ENCODE measurements around the gene AKT1.
"Not testable (repeated sequence)": the region's sequence is repeated elsewhere in the genome, so short reads cannot be mapped to it uniquely, and the experiment has no call there.

AKT1 gene

DNA sequence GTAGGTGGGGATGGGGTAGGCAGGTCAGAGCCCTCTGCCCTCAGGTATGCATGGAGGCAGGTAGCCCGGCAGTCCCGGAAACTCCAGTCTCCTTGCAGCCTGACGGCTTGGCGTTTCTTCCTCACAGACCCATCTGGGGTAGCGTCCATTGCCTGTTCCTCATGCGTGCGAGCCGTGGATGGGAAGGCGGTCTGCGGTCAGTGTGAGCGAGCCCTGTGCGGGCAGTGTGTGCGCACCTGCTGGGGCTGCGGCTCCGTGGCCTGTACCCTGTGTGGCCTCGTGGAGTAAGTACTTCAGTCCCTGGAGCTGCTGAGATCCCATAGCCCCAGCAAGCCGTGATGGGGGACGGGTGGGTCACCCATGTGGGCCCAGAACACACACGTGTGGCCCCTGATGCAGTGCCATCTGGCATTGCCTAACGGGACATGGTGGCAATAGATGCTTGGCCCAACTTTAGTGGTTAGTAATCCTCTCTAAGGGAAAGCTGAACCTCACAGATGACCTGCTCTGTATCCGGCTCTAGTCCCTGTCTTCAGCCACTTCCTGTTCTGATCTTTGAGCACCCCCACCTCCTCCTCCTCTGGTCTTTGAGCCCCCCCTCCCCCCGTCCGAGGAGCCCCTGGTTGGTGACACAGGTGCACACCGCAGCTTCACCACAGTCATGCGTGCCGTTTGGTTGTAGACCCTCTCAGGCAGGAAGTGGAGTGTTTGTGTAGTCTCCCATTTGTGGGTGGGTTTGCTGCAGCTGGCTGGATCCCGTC, 38.9 kb downstream of the AKT1 start:
- Histone ChIP-seq H3K4me1 (ENCODE audit: insufficient read depth, low read length) (peaks cover 12% of the 10 kb centered on the region), H3K36me3 (ENCODE audit: insufficient read depth, low read length) (no peaks in the 10 kb centered on the region; the same call in 1 of the 2 replicates), H3K9ac (ENCODE audit: low read depth, low read length) (no peak overlapping the region), H3K9me3 (ENCODE audit: control insufficient read depth, insufficient read depth, low read length) (no peaks in the 10 kb centered on the region)

DNA sequence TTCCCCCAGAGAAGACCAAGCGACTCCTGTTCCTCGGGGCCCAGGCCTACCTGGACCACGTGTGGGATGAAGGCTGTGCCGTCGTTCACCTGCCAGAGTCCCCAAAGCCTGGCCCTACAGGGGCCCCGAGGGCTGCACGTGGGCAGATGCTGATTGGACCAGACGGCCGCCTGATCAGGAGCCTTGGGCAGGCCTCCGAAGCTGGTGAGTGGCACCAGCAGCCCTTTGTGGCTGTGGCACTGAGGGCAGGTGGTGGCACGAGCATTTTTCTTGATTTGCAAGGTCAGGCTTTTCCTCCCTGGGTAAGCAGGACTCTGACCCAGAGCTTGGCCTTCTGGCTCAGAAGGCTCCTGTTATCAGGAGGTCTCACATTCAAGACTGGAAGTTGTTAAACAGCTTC, 39.9 kb downstream of the AKT1 start:
- Histone ChIP-seq H3K9ac (ENCODE audit: low read depth, low read length) (no peak overlapping the region), H3K36me3 (ENCODE audit: insufficient read depth, low read length) (no peaks in the 10 kb centered on the region; the same call in 1 of the 2 replicates), H3K9me3 (ENCODE audit: control insufficient read depth, insufficient read depth, low read length) (no peaks in the 10 kb centered on the region), H3K4me1 (ENCODE audit: insufficient read depth, low read length) (peaks cover 5% of the 10 kb centered on the region)

DNA sequence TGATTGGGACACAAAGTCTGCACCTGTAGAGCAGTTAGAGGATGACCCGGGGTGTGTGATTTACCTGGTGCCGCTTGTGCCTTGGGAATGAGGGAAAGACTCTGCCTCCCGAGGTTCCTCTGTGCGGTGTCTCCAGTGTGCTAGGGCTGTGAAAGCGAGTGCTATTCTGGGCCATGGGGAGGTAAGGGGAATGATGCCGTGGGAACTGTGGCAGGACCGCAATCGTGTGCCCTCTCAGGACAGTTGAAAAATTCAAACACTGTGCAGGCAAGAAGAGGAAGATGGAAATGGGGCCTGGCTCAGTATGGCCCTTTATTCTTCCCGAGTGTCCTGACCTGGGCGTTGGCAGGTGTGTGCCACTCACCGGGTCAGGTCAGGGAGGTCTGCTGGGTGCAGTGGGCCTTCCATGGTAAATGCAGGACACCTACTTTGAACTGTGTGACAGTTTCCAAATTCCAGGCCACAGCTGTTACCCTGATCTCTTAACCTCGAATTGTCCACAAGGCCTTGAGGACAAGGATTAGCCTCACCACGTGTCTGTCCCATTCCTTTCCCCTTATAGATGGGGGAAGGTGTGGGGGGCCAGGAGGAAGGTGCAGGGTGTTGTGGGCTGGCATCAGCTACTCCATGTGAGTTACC, 41.2 kb downstream of the AKT1 start:
- Histone ChIP-seq H3K36me3 (ENCODE audit: insufficient read depth, low read length) (no peaks in the 10 kb centered on the region; the same call in 1 of the 2 replicates), H3K9me3 (ENCODE audit: control insufficient read depth, insufficient read depth, low read length) (no peaks in the 10 kb centered on the region), H3K9ac (ENCODE audit: low read depth, low read length) (peak overlapping the region; percentile 98), H3K4me1 (ENCODE audit: insufficient read depth, low read length) (peaks cover 5% of the 10 kb centered on the region)

DNA sequence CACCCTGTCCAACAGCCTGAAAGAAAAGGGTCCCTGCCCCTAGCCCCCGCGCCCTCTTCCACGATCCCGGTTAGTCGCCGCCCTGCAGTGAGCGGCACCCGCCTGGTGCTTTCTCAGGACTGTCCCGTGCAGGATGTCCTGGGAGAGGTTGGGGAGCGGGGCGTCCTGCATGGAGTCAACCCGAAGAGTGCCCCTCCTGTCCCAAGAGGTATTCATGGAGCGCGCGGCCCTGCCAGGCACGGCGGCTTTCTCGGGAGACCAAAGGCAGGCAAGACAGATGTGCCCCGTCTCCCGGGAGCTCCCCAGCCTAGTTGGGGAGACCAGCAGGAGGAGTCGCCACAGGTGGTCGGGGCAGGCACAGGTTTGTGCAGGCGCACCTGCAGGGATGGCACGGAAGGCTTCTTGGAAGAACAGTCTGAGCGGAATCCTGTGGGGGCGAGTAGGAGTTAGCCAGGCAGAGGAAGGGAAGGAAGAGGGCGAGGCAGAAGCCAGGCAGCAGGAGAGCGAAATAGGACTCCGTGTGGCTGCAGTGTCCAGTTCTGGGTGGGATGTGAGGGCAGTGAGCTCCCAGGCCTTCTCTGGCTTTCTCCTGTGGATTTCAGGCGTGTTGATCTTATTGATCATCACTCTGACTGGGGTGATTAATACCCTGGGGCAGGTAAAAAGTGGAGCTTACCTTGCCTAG, 41.9 kb downstream of the AKT1 start:
- Histone ChIP-seq H3K4me1 (ENCODE audit: insufficient read depth, low read length) (peaks cover 7% of the 10 kb centered on the region), H3K9ac (ENCODE audit: low read depth, low read length) (peak overlapping the region; percentile 98), H3K36me3 (ENCODE audit: insufficient read depth, low read length) (no peaks in the 10 kb centered on the region; the same call in 1 of the 2 replicates), H3K9me3 (ENCODE audit: control insufficient read depth, insufficient read depth, low read length) (no peaks in the 10 kb centered on the region)

DNA sequence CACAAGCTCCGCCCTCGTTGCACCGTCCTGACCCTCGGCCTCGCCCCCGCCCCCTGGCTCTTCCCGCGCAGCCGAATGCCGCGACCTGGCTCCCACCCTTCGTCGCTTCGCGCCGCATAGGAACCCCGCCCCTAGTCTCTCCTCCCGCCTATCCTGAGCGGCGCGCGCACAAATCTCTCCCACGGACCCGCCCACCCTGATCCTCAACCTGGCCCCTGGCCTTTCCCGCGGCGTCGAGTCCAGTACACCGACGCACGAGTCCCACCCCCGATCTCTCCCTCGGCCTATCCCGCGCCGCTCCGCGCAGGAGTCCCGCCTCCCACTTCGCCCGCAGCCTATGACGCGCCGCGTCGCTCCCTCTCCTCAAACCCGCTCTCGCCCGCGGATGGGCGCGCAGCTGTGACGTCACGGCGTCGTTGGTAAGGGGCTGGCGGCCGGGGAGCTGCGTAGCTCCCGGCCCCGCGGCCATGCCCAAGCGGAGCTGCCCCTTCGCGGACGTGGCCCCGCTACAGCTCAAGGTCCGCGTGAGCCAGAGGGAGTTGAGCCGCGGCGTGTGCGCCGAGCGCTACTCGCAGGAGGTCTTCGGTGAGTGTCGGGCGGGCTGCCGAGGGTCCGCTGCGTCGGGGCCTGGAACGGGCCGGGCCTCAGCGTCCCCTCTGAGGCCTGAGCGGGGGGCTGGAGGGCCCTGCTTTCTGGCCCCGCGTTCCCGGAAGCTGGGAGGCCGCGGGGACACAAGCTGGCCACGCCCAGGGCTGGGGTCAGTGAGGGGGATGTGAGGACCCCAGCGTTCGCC, 42.6 kb downstream of the AKT1 start, which contains the start of gene SIVA1:
Gene SIVA1, plus strand, starts transcription at position 413 of the 793 bp plus-strand sequence. Its CDS starts 55 bp downstream, at position 468.
- H3K9me3 ChIP-seq (ENCODE audit: control insufficient read depth, insufficient read depth, low read length), result no peaks in the 10 kb centered on the region
- H3K36me3 ChIP-seq (ENCODE audit: insufficient read depth, low read length), result no peaks in the 10 kb centered on the region; the same call in 1 of the 2 replicates
- peak within 1 kb of the TSS; percentile 98 for H3K9ac ChIP-seq (ENCODE audit: low read depth, low read length)
- H3K4me1 ChIP-seq (ENCODE audit: insufficient read depth, low read length), result peaks cover 8% of the 10 kb centered on the region

DNA sequence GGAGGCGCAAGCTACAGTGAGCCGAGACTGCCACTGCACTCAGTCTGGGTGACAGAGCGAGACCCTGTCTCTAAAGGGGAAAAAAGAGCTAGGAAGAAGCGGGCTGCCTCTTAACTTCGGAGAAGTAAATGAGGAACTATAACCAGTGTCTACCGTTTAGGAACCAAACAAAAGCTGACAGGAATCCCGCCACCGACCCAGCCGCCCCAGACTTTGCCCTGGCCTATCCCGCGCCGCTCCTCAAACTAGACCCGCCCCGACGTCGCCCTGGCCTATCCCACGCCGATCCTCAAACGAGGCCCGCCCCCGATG, 43.2 kb downstream of the AKT1 start:
- peaks cover 8% of the 10 kb centered on the region for H3K4me1 ChIP-seq (ENCODE audit: insufficient read depth, low read length)
- peak overlapping the region; percentile 79 for H3K9ac ChIP-seq (ENCODE audit: low read depth, low read length)
- H3K9me3 ChIP-seq (ENCODE audit: control insufficient read depth, insufficient read depth, low read length), result no peaks in the 10 kb centered on the region
- H3K36me3 ChIP-seq (ENCODE audit: insufficient read depth, low read length), result no peaks in the 10 kb centered on the region; the same call in 1 of the 2 replicates

DNA sequence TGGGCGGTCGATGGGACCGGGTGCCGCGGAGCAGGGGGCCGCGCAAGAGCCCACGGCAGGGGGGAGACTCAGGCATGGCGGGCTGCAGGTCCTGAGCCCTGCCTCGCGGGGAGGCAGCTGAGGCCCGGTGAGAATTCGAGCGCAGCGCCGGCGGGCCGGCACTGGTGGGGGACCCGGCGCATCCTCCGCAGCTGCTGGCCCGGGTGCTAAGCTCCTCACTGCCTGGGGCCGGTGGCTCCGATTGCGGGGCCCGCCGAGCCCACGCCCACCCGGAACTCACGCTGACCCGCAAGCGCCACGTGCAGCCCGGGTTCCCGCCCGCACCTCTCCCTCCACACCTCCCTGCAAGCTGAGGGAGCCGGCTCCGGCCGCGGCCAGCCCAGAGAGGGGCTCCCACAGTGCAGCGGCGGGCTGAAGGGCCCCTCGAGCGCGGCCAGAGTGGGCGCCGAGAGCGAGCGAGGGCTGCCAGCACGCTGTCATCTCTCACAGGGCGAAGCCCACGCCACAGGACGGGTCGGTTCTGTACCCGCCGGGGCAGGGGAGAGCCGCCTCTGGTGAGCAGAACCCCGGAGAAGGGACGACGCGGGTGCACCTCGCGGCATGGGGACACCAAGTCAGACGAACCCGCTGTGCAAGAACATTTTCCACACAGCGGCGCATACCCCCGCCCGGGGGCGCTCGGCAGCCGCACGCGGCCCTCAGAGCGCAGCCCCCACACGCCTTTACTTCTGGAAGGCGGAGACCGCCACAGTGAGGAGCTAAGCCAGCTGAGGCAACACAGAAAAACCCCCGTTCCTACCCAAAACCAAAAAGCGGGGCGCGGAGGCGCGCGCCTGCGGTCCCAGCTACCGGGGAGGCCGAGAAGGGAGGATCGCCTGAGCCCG, 43.8 kb downstream of the AKT1 start:
- no peaks in the 10 kb centered on the region; the same call in 1 of the 2 replicates for H3K36me3 ChIP-seq (ENCODE audit: insufficient read depth, low read length)

DNA sequence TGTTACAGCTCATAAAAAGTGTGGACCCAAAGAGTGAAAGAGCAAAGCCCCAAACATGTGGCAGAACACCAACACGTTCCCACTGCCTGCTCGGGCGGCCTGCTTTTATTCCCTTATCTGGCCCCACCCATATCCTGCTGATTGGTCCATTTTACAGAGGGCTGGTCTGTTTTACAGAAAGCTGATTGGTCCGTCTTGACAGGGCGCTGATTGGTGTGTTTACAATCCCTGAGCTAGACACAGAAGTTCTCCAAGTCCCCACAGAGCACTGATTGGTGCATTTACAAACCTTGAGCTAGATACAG, 44.8 kb downstream of the AKT1 start:
- H3K4me1 ChIP-seq (ENCODE audit: insufficient read depth, low read length); H3K9me3 ChIP-seq (ENCODE audit: control insufficient read depth, insufficient read depth, low read length); H3K9ac ChIP-seq (ENCODE audit: low read depth, low read length); H3K36me3 ChIP-seq (ENCODE audit: insufficient read depth, low read length): not testable (repeated sequence)

More for the DNA sequence above, 43.8 kb downstream of the AKT1 start:
- Histone ChIP-seq H3K9me3 (ENCODE audit: control insufficient read depth, insufficient read depth, low read length) (no peaks in the 10 kb centered on the region), H3K4me1 (ENCODE audit: insufficient read depth, low read length) (peaks cover 8% of the 10 kb centered on the region), H3K9ac (ENCODE audit: low read depth, low read length) (peak overlapping the region; percentile 79)

DNA sequence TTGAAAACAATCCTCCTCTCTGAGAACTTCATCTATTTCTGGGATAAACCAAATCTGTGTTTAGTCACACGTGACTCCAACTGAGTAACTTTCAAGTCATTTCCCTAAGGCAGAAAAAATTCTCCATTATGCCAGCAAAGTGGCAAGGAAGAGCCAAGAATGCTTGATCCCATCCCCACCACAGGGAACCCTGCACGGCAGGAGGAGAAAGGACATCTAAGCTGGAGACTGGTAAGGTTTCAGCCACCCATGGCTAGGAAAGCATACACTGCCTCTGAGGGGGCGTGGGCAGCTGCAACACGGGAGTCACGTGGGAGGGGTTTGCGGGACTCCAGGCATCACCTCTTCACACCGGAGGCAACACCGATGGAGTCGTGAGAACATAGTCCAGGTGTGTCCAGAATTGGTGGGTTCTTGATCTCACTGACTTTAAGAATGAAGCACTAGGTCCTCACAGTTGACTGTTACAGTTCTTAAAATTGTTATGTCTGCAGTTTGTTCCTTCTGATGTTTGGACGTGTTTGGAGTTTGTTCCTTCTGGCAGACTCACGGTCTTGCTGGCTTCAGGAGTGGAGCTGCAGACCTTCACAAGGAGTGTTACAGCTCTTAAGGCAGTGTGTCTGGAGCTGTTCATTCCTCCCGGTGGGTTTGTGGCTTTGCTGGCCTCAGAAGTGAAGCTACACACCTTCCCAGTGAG, 45.3 kb downstream of the AKT1 start:
- Histone ChIP-seq H3K4me1 (ENCODE audit: insufficient read depth, low read length) (peaks cover 8% of the 10 kb centered on the region), H3K9me3 (ENCODE audit: control insufficient read depth, insufficient read depth, low read length) (no peaks in the 10 kb centered on the region), H3K9ac (ENCODE audit: low read depth, low read length) (no peak overlapping the region), H3K36me3 (ENCODE audit: insufficient read depth, low read length) (no peaks in the 10 kb centered on the region)

DNA sequence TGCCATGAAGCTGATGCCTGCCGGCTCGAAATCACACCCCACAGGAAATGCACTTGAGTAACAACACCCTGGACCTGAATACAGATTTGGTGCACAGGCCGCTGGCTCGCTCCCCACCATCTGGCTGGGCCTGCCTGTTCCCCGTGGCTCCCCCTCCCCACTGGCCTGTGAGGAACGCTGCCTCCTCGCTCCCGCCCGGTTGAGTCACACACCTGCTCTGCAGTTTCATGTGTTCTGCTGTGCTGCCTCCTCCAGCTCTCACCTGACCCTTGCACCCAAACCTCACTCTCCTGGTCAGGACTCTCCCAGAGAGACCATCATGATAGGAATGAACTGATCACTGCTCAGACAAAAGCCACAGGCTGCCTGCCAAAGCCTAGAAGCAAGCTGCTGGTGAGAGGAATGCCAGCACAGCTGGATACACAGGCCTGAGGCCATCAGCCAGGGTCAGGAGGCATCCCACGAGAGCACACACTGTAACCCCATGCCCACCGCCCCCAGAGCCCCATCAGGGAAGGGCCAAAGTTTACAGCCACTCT, 46.4 kb downstream of the AKT1 start:
- no peaks in the 10 kb centered on the region; the same call in 1 of the 2 replicates for H3K36me3 ChIP-seq (ENCODE audit: insufficient read depth, low read length)
- H3K9me3 ChIP-seq (ENCODE audit: control insufficient read depth, insufficient read depth, low read length), result no peaks in the 10 kb centered on the region
- H3K9ac ChIP-seq (ENCODE audit: low read depth, low read length), result no peak overlapping the region
- H3K4me1 ChIP-seq (ENCODE audit: insufficient read depth, low read length), result peaks cover 5% of the 10 kb centered on the region

DNA sequence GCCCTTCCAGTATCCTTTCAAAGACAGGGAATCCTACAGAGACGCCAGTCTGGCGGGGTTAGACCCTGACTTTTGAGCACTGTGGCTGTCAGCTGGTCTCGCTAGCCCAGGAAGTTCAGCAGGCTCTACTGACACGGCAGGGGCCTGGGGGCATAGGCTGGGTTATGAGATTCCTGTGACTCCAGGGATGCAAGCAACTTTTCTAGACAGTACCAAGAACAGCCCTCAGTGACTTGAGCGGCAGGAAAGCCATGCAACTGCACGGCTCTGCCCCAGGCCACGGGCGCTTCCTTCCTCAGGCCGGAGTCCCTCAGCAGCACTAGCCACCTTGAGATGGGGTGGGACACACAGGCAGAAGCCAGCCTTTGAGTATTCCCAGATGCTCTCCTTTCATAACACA, 47.7 kb downstream of the AKT1 start:
- Histone ChIP-seq H3K9me3 (ENCODE audit: control insufficient read depth, insufficient read depth, low read length) (no peaks in the 10 kb centered on the region), H3K9ac (ENCODE audit: low read depth, low read length) (no peak overlapping the region), H3K4me1 (ENCODE audit: insufficient read depth, low read length) (peaks cover 4% of the 10 kb centered on the region; the same call in 1 of the 2 replicates), H3K36me3 (ENCODE audit: insufficient read depth, low read length) (no peaks in the 10 kb centered on the region; the same call in 1 of the 2 replicates)

DNA sequence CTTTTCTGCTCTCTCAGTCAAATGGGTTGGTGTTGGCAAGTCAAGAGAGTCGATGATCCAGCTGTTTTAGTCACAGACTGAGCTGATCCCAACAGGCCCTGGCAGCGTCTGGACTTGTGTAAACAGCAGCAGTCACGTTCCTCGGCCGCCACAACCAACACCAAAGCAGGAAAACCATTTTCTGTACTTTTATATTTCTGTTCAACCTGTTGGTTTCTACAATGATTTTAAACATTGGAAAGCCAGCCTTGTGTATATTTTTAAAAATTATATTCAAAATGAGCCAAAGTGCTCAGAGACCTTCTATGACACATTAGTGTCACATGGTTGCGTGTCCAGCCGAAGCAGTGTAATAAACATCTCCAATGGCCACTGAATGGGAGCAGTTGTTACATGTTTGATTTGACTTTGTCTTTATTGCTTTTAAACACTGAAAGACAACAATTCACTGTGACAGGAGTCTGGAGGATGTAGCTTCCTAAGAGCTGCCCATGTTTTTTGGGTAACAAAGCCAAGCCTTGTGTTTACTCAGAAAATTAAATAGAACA, 48.5 kb downstream of the AKT1 start:
- Histone ChIP-seq H3K4me1 (ENCODE audit: insufficient read depth, low read length) (peaks cover 4% of the 10 kb centered on the region; the same call in 1 of the 2 replicates), H3K9me3 (ENCODE audit: control insufficient read depth, insufficient read depth, low read length) (no peaks in the 10 kb centered on the region), H3K36me3 (ENCODE audit: insufficient read depth, low read length) (no peaks in the 10 kb centered on the region; the same call in 1 of the 2 replicates), H3K9ac (ENCODE audit: low read depth, low read length) (no peak overlapping the region)

All from ES-I3 (cell line).